HG03108 (cell line): ENCODE results near the gene WDR91.

ENCODE experiments used
- ATAC-seq: cut with Tn5 transposase; IDR thresholded peaks from one replicate; pipeline ENCODE4 v1.9.1; 2021; ENCODE audit warnings: moderate library complexity; ENCODE audit not compliant: unreplicated experiment

WDR91 gene

DNA sequence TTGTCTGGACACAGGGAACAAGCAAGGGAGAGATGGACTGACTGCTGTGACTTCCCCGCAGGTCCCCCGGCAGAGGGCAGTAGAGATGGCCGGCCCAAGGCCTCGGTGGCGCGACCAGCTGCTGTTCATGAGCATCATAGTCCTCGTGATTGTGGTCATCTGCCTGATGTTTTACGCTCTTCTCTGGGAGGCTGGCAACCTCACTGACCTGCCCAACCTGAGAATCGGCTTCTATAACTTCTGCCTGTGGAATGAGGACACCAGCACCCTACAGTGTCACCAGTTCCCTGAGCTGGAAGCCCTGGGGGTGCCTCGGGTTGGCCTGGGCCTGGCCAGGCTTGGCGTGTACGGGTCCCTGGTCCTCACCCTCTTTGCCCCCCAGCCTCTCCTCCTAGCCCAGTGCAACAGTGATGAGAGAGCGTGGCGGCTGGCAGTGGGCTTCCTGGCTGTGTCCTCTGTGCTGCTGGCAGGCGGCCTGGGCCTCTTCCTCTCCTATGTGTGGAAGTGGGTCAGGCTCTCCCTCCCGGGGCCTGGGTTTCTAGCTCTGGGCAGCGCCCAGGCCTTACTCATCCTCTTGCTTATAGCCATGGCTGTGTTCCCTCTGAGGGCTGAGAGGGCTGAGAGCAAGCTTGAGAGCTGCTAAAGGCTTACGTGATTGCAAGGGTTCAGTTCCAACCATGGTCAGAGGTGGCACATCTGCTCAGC lies 46.8 kb downstream of the WDR91 start:
- ATAC-seq = no peak

GRCh38 chr7:135162382-135163001 lies 48.8 kb downstream of the WDR91 start:
- ATAC-seq = no peak

DNA sequence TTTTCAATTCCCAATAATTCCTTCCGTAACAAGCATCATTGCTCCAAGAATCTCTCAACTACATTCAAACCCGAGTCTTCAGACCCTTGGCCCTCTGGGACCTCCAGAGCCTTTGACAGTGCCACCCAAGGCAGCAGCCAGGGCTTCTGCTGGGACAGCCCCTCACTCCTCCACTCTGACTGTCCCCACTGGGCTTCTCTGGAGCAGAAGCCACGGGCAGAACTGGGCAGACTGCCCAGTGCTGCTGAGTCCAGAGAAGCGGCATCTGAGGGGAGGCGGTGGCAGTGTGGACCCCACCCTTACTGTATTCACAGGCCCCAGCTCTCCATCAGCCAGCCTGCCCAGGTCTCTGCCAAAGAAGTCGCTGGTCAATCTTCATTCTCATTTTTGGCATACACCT lies 49.7 kb downstream of the WDR91 start:
- ATAC-seq = no peak

DNA sequence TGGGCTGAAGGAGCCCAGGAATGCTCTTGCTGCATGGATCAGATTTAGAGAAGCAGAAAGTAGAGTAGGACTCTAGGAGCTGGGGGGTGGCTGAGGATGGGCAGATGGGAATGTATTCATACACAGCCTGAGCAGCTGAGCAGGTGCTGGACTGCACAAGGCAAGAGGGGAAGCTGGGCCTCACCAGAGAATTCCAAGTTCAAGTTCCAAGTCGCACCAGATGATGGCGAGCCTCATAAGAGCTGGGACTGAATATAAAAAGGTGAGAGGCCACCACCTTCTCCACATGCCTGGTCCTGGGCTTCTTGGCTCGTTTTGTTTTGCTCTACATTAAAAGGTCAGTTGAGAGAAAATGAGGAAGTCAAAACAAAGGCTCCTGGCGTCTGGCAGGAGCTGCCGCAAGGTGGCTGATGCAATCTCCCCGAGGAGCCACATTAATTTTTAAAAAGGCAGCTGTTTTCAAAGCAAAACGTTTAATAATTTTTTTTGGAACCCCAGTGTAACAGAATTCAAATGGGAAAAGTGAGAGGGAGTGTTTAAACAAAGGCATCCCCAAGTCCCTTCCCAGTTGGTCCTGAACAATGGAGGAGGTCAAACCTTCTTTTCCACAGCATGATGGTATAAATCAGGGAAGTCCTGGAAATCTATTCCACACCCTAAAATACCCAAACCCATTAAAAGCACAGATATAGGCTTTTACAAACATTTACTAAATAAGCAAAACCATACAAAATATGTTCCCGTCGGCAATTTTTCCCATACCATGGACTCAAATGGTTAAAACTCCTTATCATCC lies 50.3 kb downstream of the WDR91 start:
- no peak for ATAC-seq

GRCh38 chr7:135160098-135160857 lies 51.0 kb downstream of the WDR91 start:
- peak; percentile 61 for ATAC-seq

- no peak for ATAC-seq
Measured at GRCh38 chr7:135159359-135160085, 51.8 kb downstream of the WDR91 start.

GRCh38 chr7:135158874-135159273 lies 52.5 kb downstream of the WDR91 start:
- no peak for ATAC-seq

GRCh38 chr7:135158141-135158655 lies 53.1 kb downstream of the WDR91 start:
- no peak for ATAC-seq

- ATAC-seq = no peak
Measured at GRCh38 chr7:135156290-135156689, 55.0 kb downstream of the WDR91 start.

- no peak for ATAC-seq
Measured at GRCh38 chr7:135154734-135155133, 56.6 kb downstream of the WDR91 start.

DNA sequence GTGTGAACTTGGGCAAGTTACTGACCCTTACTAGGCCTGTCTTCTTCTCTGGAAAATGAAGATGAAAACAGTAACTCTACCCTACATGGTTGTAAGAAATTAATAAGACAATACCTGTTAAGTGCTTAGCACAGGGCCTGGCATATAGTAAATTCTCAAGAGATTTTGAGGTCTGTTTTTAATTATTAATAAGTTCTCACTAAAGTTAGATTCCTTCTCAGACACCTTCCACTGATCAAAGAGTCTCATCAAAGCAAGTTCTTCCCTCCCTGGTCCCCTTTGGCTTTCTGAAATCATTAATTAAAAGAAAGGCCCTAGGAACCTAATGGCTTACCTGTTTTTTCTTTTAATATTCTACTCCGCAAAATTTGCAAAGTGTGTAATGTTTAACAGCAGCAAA lies 58.9 kb downstream of the WDR91 start:
- no peak for ATAC-seq

GRCh38 chr7:135151533-135151932 lies 59.8 kb downstream of the WDR91 start:
- peak; percentile 24 for ATAC-seq

- no peak for ATAC-seq
Measured at GRCh38 chr7:135151132-135151531, 60.2 kb downstream of the WDR91 start.

- ATAC-seq = no peak
Measured at GRCh38 chr7:135150072-135150782, 61.1 kb downstream of the WDR91 start.

GRCh38 chr7:135147899-135148721 lies 63.2 kb downstream of the WDR91 start, which contains the start of gene TMEM140:
TSS of gene TMEM140 (plus strand) at chr7:135148072. CDS start at chr7:135164442, 16,370 bp downstream.
- peak; percentile 68 for ATAC-seq

DNA sequence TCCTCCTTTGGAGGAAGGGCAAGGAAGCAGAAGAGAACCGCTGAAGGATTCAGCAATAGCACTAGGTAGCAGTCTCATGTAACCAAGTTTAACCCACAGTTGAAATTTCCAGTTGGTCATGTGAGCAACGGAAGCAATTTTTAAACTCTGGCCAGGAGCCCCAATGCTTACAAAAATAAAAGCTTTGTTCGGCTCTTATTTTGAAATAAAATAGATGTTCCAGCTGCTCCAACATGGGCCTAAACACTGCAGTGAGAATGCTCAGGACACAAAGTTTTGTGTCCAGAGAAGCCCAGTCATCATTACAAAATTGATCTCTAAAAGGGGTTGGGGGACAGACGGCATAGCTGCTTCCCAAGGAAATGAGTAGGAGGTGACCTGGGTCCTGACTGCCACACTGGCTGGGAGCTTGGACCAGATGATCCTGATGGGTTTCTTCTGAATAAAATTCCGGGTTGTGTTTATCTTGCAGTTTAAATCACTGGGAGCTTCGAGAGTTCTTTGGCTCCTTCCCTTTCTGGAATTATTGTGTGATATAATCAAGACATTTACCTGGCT lies 63.9 kb downstream of the WDR91 start:
- peak; percentile 25 for ATAC-seq

- no peak for ATAC-seq
Measured at GRCh38 chr7:135143885-135144668, 67.2 kb downstream of the WDR91 start.
